ENCODE data around the gene PALLD. TPM values are rescaled to one million over a fixed set of nuclear protein-coding genes. Genes with fewer than 3 reads are reported as not detected.

Gene PALLD
- total RNA-seq, 1 experiment from 2014 or later, result 166 TPM

GRCh38 chr4:168613869-168614268 is 117.0 kb downstream of the PALLD start:
- ChIA-PET POLR2A (no interaction called here), RAD21 (ENCODE audit: low non-redundant PET in 1 of 2, low total read pairs in 2 of 2, uncharacterized antibody in 2 of 2, unreplicated experiment in 2 of 2) (no interaction called here), CTCF (no interaction called here)
- intact Hi-C loops (cut with micrococcal nuclease), result no loop called here
- Histone ChIP-seq H3K4me2 (ENCODE audit: low read length) (no peak overlapping the region), H3K36me3 (ENCODE audit: control insufficient read depth in 1 of 2, insufficient read depth in 2 of 2, low read length in 2 of 2) (no peaks in the 10 kb centered on the region), H3K4me1 (ENCODE audit: control insufficient read depth in 1 of 2, insufficient read depth in 2 of 2, low read length in 2 of 2) (peaks cover 65 to 76% of the 10 kb centered on the region in 2 experiments), H3K9me2 (ENCODE audit: insufficient read depth) (no peaks in the 10 kb centered on the region), H3K9ac (ENCODE audit: low read length) (no peak overlapping the region), H3K9me3 (ENCODE audit: control insufficient read depth in 1 of 2, insufficient read depth in 1 of 2, low read depth in 1 of 2, low read length in 2 of 2) (no peaks in the 10 kb centered on the region), H3K4me3 (replicated peaks in 1 of 2; ENCODE audit: low read depth in 1 of 2, low read length in 2 of 2) (no peak overlapping the region), H3K27me3 (ENCODE audit: insufficient read depth, low read length) (no peaks in the 10 kb centered on the region), H4K20me1 (ENCODE audit: insufficient read depth) (no peaks in the 10 kb centered on the region), H2AFZ (ENCODE audit: low read depth, low read length, poor library complexity, severe bottlenecking) (no peak overlapping the region), H3K79me2 (ENCODE audit: insufficient read depth, low read length) (peaks cover 5% of the 10 kb centered on the region; the same call in 1 of the 2 replicates), H3K27ac (ENCODE audit: low read depth, low read length) (peak overlapping the region; percentile 77; the same call in 1 of the 2 replicates)
- ATAC-seq (no peak), DNase-seq (ENCODE audit: low read depth, low spot score) (no peak)
- BruUV-seq (replicated peaks), result no TSS peak
- TF ChIP-seq POLR2AphosphoS5 (IDR thresholded peaks at IDR 0.05; ENCODE audit: low read depth, low read length), result no peak
- TF ChIP-seq CBX3 (IDR thresholded peaks at IDR 0.05; ENCODE audit: low read depth), result no peak
- no peak for TF ChIP-seq ZFX (IDR thresholded peaks at IDR 0.05)
- no peak for TF ChIP-seq TCF7L2 (IDR thresholded peaks at IDR 0.05; ENCODE audit: borderline replicate concordance, extremely low read depth, insufficient read depth, insufficient read length)
- no peak for TF ChIP-seq CTCF (IDR thresholded peaks at IDR 0.05 in 2 of 3, conservative IDR thresholded peaks at IDR 0.05 in 1 of 3; ENCODE audit: borderline replicate concordance in 1 of 3, insufficient read depth in 1 of 3, low read depth in 2 of 3, low read length in 2 of 3)
- TF ChIP-seq ZNF274 (IDR thresholded peaks at IDR 0.05; ENCODE audit: low read depth, low read length), result no peak
- no peak for TF ChIP-seq ZBTB33 (IDR thresholded peaks at IDR 0.05; ENCODE audit: extremely low read depth, insufficient replicate concordance, low read length)
- TF ChIP-seq FOSL1 (IDR thresholded peaks at IDR 0.05; ENCODE audit: low read depth), result no peak
